Activated CD8-positive, alpha-beta memory T cell treated with anti-CD3 and anti-CD28 coated beads, Interleukin-2, amount 50 U/mL, for 48 hours (primary cell): ENCODE measurements around the gene MAB21L2.

Experiments used
- DNase-seq: peaks from one replicate; pipeline ENCODE4 v3.0.0-alpha.2; 2020

The MAB21L2 gene

DNA sequence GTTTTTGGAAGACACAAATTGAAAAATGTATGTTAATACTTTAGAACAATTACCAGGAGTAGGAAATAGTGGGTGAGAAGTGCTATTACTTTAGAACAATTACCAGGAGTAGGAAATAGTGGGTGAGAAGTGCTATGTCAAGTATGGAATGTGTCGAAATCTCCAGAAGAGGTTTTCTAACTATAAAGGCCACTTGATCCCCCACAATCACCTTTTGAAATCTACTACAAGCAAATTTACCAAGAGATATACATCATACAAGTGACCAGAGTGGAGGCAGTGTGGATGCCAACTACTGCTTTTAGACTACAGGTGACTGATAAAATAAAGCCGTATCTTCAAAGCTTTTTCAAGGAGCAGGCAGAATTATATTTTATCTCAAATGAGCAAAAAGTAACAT lies 43.1 kb downstream of the MAB21L2 start:
- no peak for DNase-seq

GRCh38 chr4:150628073-150628472 lies 46.1 kb downstream of the MAB21L2 start:
- DNase-seq = no peak

GRCh38 chr4:150632639-150633038 lies 50.7 kb downstream of the MAB21L2 start:
- no peak for DNase-seq
